HG02852 (cell line): ENCODE measurements around the gene SIRT7.

ENCODE experiments used
- ATAC-seq: cut with Tn5 transposase; IDR thresholded peaks from one replicate; pipeline ENCODE4 v1.9.1; 2021; ENCODE audit warnings: mild to moderate bottlenecking, moderate library complexity; ENCODE audit not compliant: unreplicated experiment

Gene SIRT7

DNA sequence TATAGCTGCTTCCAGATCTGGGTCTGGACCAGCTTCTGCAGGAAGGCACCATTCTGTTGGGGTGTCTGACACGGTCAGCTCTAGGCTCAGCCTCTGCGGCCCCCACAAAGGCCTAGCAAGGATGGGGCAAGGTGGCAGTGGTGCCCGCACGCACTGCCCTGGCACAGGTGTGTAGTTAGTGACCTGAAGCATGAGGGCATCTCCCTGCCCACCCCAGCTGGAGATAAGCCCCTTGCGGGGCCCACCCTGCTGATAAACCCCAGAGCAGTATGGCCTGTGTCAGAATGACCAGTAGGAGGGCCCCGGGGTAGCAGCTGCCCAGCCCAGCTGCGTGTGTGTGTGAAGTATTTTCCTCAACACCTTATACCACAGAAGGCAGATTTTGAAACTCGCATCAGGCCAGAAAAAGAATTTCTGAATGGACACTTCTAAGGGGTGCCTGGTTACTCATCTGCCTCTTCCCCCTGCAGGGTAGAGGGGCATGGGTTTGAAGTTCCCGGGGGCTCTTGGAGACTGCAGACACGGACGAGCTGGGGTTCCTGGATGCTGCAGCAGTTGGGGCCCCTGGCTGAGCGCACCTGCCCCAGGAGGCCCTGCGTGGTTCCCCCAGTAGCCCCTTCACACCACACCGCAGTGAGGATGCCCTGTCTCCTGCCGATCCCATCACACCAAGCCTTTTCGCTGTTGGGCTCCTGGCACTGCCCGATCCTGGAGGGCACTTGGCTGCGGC is 51.4 kb downstream of the SIRT7 start:
- no peak for ATAC-seq

DNA sequence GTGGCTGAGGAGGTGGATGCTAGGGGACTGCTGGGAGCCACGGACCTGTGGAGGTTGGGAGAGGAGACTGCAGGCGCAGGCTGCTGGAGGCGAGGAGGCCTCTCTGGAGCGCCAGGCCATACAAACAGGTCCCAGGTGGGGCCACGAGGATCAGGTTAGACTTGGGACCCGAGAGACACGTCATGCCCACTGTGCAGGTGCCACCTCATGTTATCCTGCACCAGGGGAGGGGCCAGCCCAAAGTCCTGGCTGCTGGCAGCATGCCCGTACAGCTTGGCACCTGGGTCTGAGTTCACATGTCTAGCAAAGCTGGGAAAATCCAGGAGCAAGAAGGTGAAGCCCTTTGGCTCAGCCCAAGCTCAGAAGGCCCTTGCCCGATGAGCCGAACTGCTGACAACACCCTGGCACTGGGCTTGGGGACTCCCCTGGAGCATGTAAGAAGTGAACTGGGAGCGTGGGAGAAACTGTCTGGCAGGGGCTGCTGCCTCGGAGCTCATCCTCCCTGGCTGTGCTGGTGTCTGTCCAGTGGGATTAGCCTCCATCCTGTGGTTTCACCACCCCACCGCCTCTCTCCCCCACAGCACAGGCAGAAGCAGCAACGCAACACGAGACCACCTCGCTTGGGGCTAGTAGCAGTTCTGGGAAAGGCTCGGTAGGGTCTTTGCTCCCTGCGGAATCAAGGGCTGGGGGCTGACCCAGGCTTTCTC is 52.1 kb downstream of the SIRT7 start:
- no peak for ATAC-seq

DNA sequence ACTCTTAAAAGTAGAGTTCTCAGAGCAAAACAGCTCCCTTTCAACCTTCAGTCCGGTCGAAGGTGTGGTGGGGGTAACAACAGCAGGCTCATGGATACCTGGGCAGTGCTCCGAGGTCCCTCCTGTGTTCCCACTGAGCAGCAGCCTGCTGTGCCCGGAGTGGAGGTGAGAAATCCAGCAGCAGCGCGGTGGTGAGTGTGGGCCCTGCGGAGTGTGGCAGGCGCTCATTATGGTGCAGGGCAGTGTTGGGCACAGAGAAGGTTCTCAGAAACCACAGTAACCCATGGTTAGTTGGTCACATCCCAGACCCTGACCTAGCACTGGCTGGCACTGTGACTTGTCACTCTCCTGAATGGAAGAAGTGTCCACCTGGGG is 52.6 kb downstream of the SIRT7 start:
- no peak for ATAC-seq

DNA sequence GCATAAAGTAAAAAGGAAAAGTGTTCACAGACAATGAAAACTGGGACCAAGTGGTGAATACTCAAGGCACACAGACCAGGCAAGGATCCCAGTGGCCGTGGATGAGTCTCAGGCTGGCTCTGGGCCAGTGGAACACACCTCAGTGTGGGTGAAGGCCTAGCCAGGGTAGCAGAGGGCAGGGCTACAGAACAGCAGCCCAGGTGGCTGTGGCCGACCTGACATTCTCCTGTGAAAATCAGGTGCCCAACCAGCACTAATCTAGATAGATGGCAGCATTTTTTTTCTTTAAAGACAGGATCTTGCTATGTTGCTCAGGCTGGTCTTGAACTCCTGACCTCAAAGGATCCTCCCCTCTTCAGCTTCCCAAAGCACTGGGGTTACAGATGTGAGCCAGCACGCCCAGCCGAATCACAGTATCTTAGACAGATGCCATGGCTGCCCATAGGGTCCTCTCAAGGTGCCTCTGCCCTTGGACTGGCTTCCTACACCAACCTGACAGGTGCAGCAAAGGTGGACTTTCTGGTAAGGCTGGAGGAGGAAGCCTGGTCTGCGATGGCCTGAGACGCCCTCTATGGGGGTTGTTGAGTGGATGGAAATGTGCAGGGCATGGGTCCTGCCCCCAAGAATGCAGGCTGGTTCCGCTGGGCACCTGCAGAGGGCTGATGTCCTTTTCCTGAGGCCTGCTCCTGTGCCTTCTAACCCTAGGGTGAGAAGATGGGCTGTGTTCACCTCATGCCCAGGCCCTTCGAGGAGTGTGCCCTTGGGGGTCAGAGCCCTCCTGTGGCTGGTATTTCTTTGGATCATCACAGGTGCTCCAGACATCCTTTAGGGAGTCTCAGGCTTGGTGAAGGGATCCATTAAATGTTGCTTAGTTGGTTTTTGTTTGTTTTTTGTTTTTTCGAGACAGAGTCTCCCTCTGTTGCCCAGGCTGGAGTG is 53.9 kb downstream of the SIRT7 start:
- ATAC-seq = no peak

DNA sequence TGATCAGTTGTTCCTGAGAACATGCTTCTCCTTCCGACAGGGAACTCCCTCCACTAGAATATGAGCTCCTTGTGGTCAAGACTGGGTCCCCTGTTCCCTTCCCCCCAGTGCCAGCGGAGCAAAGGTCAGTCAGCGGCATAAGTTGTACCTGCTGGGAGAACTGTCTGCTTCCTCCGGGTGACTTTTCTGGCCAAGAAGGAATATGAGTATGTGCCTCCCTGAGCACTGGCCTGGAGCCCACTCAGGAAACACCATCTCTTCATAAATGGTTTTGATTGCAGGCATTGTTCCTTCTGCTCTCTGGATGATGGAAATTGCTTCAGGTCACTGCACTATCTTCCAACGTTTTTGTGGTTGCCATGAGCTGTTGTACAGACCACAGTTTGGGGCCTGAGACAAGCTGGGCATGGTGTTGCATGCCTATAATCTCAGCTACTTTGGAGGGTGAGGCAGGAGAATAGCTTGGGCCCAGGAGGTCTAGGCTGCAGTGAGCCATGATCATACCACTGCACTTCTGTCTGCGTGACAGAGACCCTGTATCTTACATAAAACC is 54.8 kb downstream of the SIRT7 start:
- no peak for ATAC-seq
